DND-41 (cell line): ENCODE measurements around the gene ZNF256.

Experiments used
- CTCF ChIP-seq: IDR thresholded peaks from 2 replicates; pipeline ENCODE4 v1.5.1; 2012; ENCODE audit warnings: borderline replicate concordance, low read length, moderate library complexity, mild to moderate bottlenecking; ENCODE audit not compliant: poor library complexity, severe bottlenecking; ENCODE audit errors: extremely low read depth
- EZH2 ChIP-seq: IDR thresholded peaks from 3 replicates; pipeline ENCODE4 v1.6.1; 2012; ENCODE audit warnings: borderline replicate concordance, low read depth, mild to moderate bottlenecking, moderate library complexity, low read length, inconsistent platforms; ENCODE audit not compliant: severe bottlenecking

GRCh38 chr19:57935731-57936130 is 11.8 kb downstream of the ZNF256 start:
- TF ChIP-seq EZH2: no peak
- no peak for TF ChIP-seq CTCF
